CD4-positive, alpha-beta memory T cell (primary cell): ENCODE results near the gene ABHD17A. TPM values are rescaled to one million over a fixed set of nuclear protein-coding genes. Genes with fewer than 3 reads are reported as not detected.

ENCODE experiments used
- CTCF ChIA-PET: fragments of 350-600 bp; sonication (Branson Sonifier 250); formaldehyde crosslinking; loops from one replicate; lab custom pipeline; 2021; ENCODE audit warnings: inconsistent platforms; ENCODE audit not compliant: partially characterized antibody; lab: Charles Lee
- POLR2A ChIA-PET: fragments of 350-600 bp; sonication (Branson Sonifier 250); formaldehyde crosslinking; loops from one replicate; lab custom pipeline; 2021; ENCODE audit not compliant: partially characterized antibody; lab: Charles Lee
- DNase-seq, 5 donors: peaks; one replicate each; pipeline versions ENCODE4 v3.0.0 to v3.0.0-alpha.2; 2020 to 2022; ENCODE audit warnings: mixed read lengths in 1 of 5
- H3K27ac ChIP-seq: one replicate; pipeline ENCODE4 v1.7.0; 2013; ENCODE audit warnings: low read depth, low read length
- H3K27me3 ChIP-seq: 2 replicates; pipeline ENCODE4 v1.7.0; 2013; ENCODE audit warnings: mild to moderate bottlenecking, low read length, moderate library complexity; ENCODE audit not compliant: insufficient read depth
- H3K36me3 ChIP-seq: 2 replicates; pipeline ENCODE4 v1.7.0; 2013; ENCODE audit warnings: mild to moderate bottlenecking, low read length, moderate library complexity; ENCODE audit not compliant: insufficient read depth
- H3K4me1 ChIP-seq: 2 replicates; pipeline ENCODE4 v1.7.0; 2013; ENCODE audit warnings: mild to moderate bottlenecking, low read length, moderate library complexity; ENCODE audit not compliant: insufficient read depth
- H3K4me3 ChIP-seq, 2 donors: one replicate each; pipeline ENCODE4 v1.7.0; 2013; ENCODE audit warnings: low read length in 2 of 2, mild to moderate bottlenecking in 1 of 2
- H3K9me3 ChIP-seq, 2 donors: one replicate each; pipeline ENCODE4 v1.7.0; 2013; ENCODE audit warnings: low read length in 2 of 2, control low read depth in 1 of 2; ENCODE audit not compliant: control insufficient read depth in 1 of 2
- H3K27ac Mint-ChIP-seq, 7 donors: one replicate each; pipeline ENCODE4 v1.8.0; 2020 to 2021; ENCODE audit warnings: mixed read lengths in 7 of 7, mild to moderate bottlenecking in 6 of 7, inconsistent platforms in 3 of 7, moderate library complexity in 3 of 7
- H3K27me3 Mint-ChIP-seq, 2 donors: one replicate each; pipeline ENCODE4 v1.8.0; 2020 to 2021; ENCODE audit warnings: mixed read lengths in 2 of 2
- H3K36me3 Mint-ChIP-seq, 2 donors: one replicate each; pipeline ENCODE4 v1.8.0; 2020 to 2021; ENCODE audit warnings: mixed read lengths in 2 of 2, inconsistent platforms in 1 of 2, mild to moderate bottlenecking in 1 of 2
- H3K4me1 Mint-ChIP-seq, 4 donors: one replicate each; pipeline ENCODE4 v1.8.0; 2020 to 2021; ENCODE audit warnings: mixed read lengths in 4 of 4, mild to moderate bottlenecking in 1 of 4
- H3K4me3 Mint-ChIP-seq, 8 donors: one replicate each; pipeline ENCODE4 v1.8.0; 2020 to 2021; ENCODE audit warnings: mixed read lengths in 8 of 8, mild to moderate bottlenecking in 7 of 8, moderate library complexity in 6 of 8, inconsistent platforms in 3 of 8
- H3K9me3 Mint-ChIP-seq, 8 donors: one replicate each; pipeline ENCODE4 v1.8.0; 2020 to 2021; ENCODE audit warnings: mixed read lengths in 8 of 8, mild to moderate bottlenecking in 5 of 8, inconsistent platforms in 3 of 8, moderate library complexity in 1 of 8
- intact Hi-C: fragments of 100-400 bp; cut with micrococcal nuclease; formaldehyde crosslinking; loops from one replicate; pipeline ENCODE4 v1.15.1; 2023
- polyA plus RNA-seq, 2 donors: library from polyadenylated mRNA; unstranded; fragments of 300-500 nt; fragmentation: Illumina TruSeq; gene quantifications; one replicate each; pipeline ENCODE4 v1.2.3, GENCODE V29; 2021
- total RNA-seq, 2 experiments: library from RNA; stranded (reverse); gene quantifications; one replicate each; pipeline ENCODE4 v1.2.3, GENCODE V29; 2021

Gene ABHD17A
- total and polyA plus RNA-seq, 4 experiments from 2014 or later = 106 to 204 (median 123) TPM

- H3K4me3 Mint-ChIP-seq = peak overlapping the region in 1 of 8 donors; percentile 15
- peaks cover 25 to 77% (median 49%) of the 10 kb centered on the region in 4 donors for H3K4me1 Mint-ChIP-seq
- Histone ChIP-seq H3K9me3 (no peaks in the 10 kb centered on the region), H3K4me3 (no peak overlapping the region), H3K36me3 (peaks cover 13% of the 10 kb centered on the region), H3K27me3 (no peaks in the 10 kb centered on the region), H3K27ac (no peak overlapping the region), H3K4me1 (peaks cover 68% of the 10 kb centered on the region)
- peaks cover 0 to 2% (median 0%) of the 10 kb centered on the region in 8 donors for H3K9me3 Mint-ChIP-seq
- intact Hi-C loops = no loop called here
- H3K27ac Mint-ChIP-seq = peak overlapping the region in 4 of 7 donors; percentile 23 to 65 (median 40)
- DNase-seq = no peak
- H3K36me3 Mint-ChIP-seq = peaks cover 0 to 10% of the 10 kb centered on the region in 2 donors
- H3K27me3 Mint-ChIP-seq = no peaks in the 10 kb centered on the region
- CTCF ChIA-PET = no interaction called here
- POLR2A ChIA-PET = no interaction called here
Observed at GRCh38 chr19:1843646-1844394, 41.5 kb downstream of the ABHD17A start.

GRCh38 chr19:1843116-1843515 lies 42.2 kb downstream of the ABHD17A start:
- Mint-ChIP-seq H3K4me3 (no peak overlapping the region), H3K36me3 (peaks cover 0 to 7% of the 10 kb centered on the region in 2 donors), H3K27me3 (no peaks in the 10 kb centered on the region), H3K27ac (no peak overlapping the region), H3K4me1 (peaks cover 23 to 82% (median 46%) of the 10 kb centered on the region in 4 donors), H3K9me3 (peaks cover 0 to 2% (median 0%) of the 10 kb centered on the region in 8 donors)
- POLR2A ChIA-PET = no interaction called here
- intact Hi-C loops = no loop called here
- no peaks in the 10 kb centered on the region for H3K27me3 ChIP-seq
- DNase-seq = no peak
- no peak overlapping the region for H3K4me3 ChIP-seq
- H3K9me3 ChIP-seq = no peaks in the 10 kb centered on the region
- peaks cover 67% of the 10 kb centered on the region for H3K4me1 ChIP-seq
- H3K36me3 ChIP-seq = peaks cover 13% of the 10 kb centered on the region
- no peak overlapping the region for H3K27ac ChIP-seq
- CTCF ChIA-PET = interaction anchor here (7.8 kb wide), 1 partner anchor 16 kb away, joined by 77 read pairs; no protein-coding TSS in a partner anchor

GRCh38 chr19:1841209-1841924 lies 43.9 kb downstream of the ABHD17A start:
- peaks cover 63% of the 10 kb centered on the region for H3K4me1 ChIP-seq
- POLR2A ChIA-PET = no interaction called here
- H3K4me1 Mint-ChIP-seq = peaks cover 17 to 84% (median 39%) of the 10 kb centered on the region in 4 donors

GRCh38 chr19:1840541-1841115 lies 44.7 kb downstream of the ABHD17A start:
- ChIA-PET POLR2A (no interaction called here), CTCF (interaction anchor here (7.8 kb wide), 1 partner anchor 14 kb away, joined by 77 read pairs; no protein-coding TSS in a partner anchor)
- intact Hi-C loops = no loop called here
- Histone ChIP-seq H3K27me3 (no peaks in the 10 kb centered on the region), H3K4me3 (no peak overlapping the region), H3K9me3 (no peaks in the 10 kb centered on the region), H3K27ac (no peak overlapping the region), H3K4me1 (peaks cover 60% of the 10 kb centered on the region), H3K36me3 (peaks cover 13% of the 10 kb centered on the region)
- Mint-ChIP-seq H3K27ac (peak overlapping the region in 1 of 7 donors; percentile 40), H3K9me3 (no peaks in the 10 kb centered on the region), H3K36me3 (peaks cover 0 to 9% of the 10 kb centered on the region in 2 donors), H3K4me3 (peak overlapping the region in 1 of 8 donors; percentile 17), H3K4me1 (peaks cover 12 to 84% (median 32%) of the 10 kb centered on the region in 4 donors), H3K27me3 (no peaks in the 10 kb centered on the region)
- DNase-seq = no peak

More at GRCh38 chr19:1841209-1841924, 43.9 kb downstream of the ABHD17A start:
- H3K36me3 ChIP-seq = peaks cover 13% of the 10 kb centered on the region
- H3K27me3 ChIP-seq = no peaks in the 10 kb centered on the region
- Mint-ChIP-seq H3K27me3 (no peaks in the 10 kb centered on the region), H3K9me3 (no peaks in the 10 kb centered on the region), H3K27ac (peak overlapping the region in 3 of 7 donors; percentile 40 to 69 (median 56)), H3K4me3 (no peak overlapping the region), H3K36me3 (peaks cover 0 to 6% of the 10 kb centered on the region in 2 donors)
- DNase-seq = peak in 1 of 5 donors; percentile 36
- intact Hi-C loops = no loop called here
- H3K9me3 ChIP-seq = no peaks in the 10 kb centered on the region
- no peak overlapping the region for H3K27ac ChIP-seq
- CTCF ChIA-PET = interaction anchor here (0.7 to 7.8 kb wide), 3 partner anchors 8 to 201 kb away, joined by 3 to 77 read pairs (median 3); no protein-coding TSS in a partner anchor
- H3K4me3 ChIP-seq = no peak overlapping the region

- Mint-ChIP-seq H3K36me3 (peaks cover 0 to 9% of the 10 kb centered on the region in 2 donors), H3K9me3 (no peaks in the 10 kb centered on the region), H3K4me3 (peak overlapping the region in 2 of 8 donors; percentile 17 to 39), H3K27me3 (no peaks in the 10 kb centered on the region), H3K27ac (peak overlapping the region in 2 of 7 donors; percentile 40 to 42), H3K4me1 (peaks cover 12 to 81% (median 30%) of the 10 kb centered on the region in 4 donors)
- Histone ChIP-seq H3K4me3 (no peak overlapping the region), H3K36me3 (peaks cover 8% of the 10 kb centered on the region), H3K27me3 (no peaks in the 10 kb centered on the region), H3K27ac (no peak overlapping the region), H3K4me1 (peaks cover 56% of the 10 kb centered on the region), H3K9me3 (no peaks in the 10 kb centered on the region)
- DNase-seq = no peak
- POLR2A ChIA-PET = no interaction called here
- CTCF ChIA-PET = interaction anchor here (7.8 kb wide), 1 partner anchor 13 kb away, joined by 77 read pairs; no protein-coding TSS in a partner anchor
- intact Hi-C loops = no loop called here
Observed at GRCh38 chr19:1839658-1840540, 45.4 kb downstream of the ABHD17A start.

- CTCF ChIA-PET = interaction anchor here (0.7 to 7.8 kb wide), 10 partner anchors 9 to 554 kb away, joined by 3 to 77 read pairs (median 4); no protein-coding TSS in a partner anchor
- Histone ChIP-seq H3K36me3 (no peaks in the 10 kb centered on the region), H3K9me3 (no peaks in the 10 kb centered on the region), H3K27ac (no peak overlapping the region), H3K4me3 (no peak overlapping the region), H3K27me3 (no peaks in the 10 kb centered on the region), H3K4me1 (peaks cover 37% of the 10 kb centered on the region)
- Mint-ChIP-seq H3K27me3 (no peaks in the 10 kb centered on the region), H3K4me3 (no peak overlapping the region), H3K36me3 (peaks cover 0 to 7% of the 10 kb centered on the region in 2 donors), H3K4me1 (peaks cover 11 to 64% (median 23%) of the 10 kb centered on the region in 4 donors), H3K27ac (no peak overlapping the region), H3K9me3 (no peaks in the 10 kb centered on the region)
- intact Hi-C loops = no loop called here
- peak in 4 of 5 donors; percentile 46 to 64 (median 54) for DNase-seq
- POLR2A ChIA-PET = interaction anchor here (0.9 kb wide), 1 partner anchor 420 kb away, joined by 3 read pairs; no protein-coding TSS in a partner anchor
Observed at GRCh38 chr19:1837625-1838105, 47.6 kb downstream of the ABHD17A start.
